HFF-Myc (cell line): ENCODE measurements around the gene HOXA3.

Experiments used
- DNase-seq: peaks from one replicate; pipeline ENCODE4 v3.0.0-alpha.2; 2011; ENCODE audit warnings: low read depth; ENCODE audit errors: extremely low read depth
- H3K4me3 ChIP-seq: replicated peaks from 2 replicates; pipeline ENCODE4 v1.5.1; 2011; ENCODE audit warnings: low read depth, mild to moderate bottlenecking, control low read depth, low read length
- TF ChIP-seq, protein P1 (sequence below): IDR thresholded peaks from 2 replicates; pipeline ENCODE4 v1.5.1; 2012; ENCODE audit warnings: mild to moderate bottlenecking, low read depth, low read length, control low read depth; ENCODE audit errors: missing control alignments

HOXA3 gene

DNA sequence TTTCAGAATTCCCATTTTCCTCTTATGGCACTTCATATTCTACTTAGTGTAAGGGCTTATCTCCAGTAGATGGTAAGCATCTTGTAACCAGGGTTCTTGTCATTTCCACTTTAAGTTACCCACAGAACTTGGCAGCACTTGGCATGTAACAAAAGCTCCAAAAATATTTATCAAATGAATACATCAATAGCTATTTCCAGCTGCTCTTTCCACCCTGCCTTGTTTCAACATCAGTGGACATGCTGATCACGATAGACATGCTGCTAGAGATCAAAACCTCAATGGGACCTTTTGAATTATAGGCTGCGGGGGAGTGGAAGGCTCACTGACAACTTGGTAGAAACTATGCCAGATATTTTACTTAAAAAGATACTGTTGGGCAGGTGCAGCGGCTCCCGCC lies 89.4 kb downstream of the HOXA3 start:
- DNase-seq = no peak
- H3K4me3 ChIP-seq = no peak overlapping the region
- TF ChIP-seq, protein P1, sequence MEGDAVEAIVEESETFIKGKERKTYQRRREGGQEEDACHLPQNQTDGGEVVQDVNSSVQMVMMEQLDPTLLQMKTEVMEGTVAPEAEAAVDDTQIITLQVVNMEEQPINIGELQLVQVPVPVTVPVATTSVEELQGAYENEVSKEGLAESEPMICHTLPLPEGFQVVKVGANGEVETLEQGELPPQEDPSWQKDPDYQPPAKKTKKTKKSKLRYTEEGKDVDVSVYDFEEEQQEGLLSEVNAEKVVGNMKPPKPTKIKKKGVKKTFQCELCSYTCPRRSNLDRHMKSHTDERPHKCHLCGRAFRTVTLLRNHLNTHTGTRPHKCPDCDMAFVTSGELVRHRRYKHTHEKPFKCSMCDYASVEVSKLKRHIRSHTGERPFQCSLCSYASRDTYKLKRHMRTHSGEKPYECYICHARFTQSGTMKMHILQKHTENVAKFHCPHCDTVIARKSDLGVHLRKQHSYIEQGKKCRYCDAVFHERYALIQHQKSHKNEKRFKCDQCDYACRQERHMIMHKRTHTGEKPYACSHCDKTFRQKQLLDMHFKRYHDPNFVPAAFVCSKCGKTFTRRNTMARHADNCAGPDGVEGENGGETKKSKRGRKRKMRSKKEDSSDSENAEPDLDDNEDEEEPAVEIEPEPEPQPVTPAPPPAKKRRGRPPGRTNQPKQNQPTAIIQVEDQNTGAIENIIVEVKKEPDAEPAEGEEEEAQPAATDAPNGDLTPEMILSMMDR = no peak
